ENCODE data around the gene LSM3.
"Not testable (repeated sequence)": the region's sequence is repeated elsewhere in the genome, so short reads cannot be mapped to it uniquely, and the experiment has no call there.

Gene LSM3

DNA sequence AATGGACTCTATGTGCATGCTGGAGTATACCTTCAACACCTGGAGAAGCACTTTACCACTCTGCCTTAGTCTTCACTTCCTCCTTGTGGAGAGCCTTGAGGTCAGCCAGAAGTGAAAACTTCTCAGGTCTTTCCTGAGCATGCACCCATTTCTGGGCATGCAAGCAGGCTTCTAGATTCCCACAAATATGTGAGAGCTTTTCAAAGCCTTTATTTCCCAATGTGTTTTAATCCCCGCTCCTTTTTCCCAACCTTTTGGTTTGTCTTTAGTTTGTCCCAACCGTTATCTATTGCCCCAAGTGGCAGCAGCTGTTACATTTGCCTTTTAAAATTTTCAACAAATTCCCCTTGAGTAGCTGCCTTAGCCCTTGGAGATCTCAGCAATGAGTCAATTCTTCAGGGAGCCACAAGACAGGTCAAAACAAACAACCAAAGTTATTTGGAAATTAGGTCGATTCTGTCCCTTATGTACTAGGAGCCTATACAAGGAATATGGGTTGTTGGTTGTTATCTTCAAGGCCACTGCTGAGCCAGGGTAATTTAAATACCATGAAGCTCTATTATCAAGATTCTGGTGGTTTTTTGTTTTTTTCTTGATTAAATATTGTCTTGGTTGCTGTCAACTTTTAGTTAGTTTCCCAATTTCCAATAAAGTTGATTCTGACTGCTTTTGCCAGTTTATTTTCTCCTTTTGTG lies 44.4 kb downstream of the LSM3 start:
- DNase-seq = no peak

DNA sequence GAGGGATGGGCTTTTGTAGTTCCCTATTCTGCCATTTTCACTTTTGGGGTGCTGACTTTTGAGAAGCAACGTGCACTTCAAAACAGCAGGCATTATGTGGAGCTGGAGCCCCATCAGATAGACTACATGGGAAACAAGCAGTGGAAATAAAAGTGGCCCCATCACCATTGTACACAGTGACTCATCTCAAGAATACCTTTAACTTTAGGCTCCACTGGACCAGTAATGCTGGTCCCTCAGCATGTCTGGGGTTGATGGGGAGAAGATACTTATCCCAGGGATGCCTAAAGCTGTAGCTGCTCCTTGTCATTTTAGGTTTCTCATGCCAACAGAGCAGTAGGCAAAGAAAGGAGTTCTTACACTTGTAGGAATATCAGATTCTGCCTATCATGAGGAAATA lies 45.0 kb downstream of the LSM3 start:
- no peak for DNase-seq

DNA sequence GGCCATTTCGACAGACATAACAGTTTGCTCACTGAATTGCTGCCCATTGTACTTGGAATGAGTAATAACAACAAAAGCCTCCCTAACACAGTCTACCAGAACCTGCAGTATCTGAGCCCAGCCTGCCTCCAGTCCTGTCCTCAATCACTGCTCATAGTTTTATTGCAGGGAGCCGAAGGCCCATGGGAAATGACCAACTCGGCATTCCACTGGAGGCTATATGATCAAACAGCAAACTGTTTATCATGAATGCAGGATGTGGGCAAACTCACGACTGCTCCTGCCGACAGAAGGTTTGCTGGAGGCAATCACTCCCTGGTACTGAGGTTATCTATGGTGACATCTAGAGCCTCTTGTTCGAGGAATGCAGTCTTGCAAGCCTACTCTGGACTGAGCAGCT lies 46.3 kb downstream of the LSM3 start:
- DNase-seq = no peak

DNA sequence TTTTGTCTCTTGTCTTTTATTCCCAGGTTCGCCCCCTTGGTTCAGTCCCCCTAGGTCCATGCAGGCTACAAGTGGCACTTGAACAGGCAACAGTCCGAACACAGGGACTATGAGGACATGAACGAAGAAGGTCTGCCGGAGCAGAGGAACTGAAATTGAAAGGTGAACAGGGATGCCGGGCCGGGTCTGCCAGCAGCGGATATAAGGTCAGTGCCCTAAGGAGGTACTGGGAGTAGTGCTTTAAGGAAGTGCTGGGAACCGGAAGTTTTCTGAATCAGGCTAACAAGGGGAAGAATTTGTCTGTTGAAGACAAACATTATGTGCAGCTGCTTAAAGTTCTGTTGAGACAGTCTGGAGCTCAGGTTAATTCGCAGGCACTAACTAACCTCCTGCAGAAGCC lies 46.8 kb downstream of the LSM3 start:
- no peak for DNase-seq

DNA sequence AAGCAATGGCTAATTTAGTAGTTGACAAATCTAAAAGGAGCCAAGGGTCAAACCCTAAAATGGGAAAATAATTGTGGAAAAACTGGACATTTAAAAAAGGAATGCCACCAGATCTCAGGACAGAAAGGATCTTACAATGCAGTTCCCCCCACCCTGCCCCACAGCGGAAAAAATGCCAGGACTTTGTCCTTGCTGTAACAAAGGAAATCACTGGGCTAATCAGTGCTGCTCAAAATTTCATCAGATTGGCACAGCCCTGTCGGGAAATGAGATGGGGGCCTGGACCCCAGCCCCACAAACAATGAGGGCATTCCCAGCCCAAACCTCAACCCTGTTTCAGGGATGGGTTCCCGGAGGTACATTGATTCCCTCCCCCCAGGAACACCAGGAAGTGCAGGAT lies 47.7 kb downstream of the LSM3 start:
- not testable (repeated sequence) for DNase-seq

DNA sequence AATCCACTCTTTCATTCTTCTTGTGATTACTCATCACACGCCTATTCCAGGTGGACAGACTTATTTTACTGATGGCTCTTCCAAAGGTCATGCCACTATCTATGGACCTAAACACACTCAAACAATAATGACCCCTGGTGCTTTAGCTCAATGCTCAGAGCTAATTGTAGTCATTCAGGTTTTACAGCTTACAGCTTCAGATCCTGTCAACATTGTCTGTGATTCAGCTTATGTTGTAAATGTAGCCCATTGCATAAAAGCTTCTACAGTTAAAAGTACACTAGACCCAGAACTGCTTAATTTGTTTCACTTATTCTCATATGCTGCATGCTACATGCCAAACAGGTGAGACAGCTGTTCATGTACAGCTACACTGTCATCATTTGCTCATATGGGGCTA lies 49.2 kb downstream of the LSM3 start:
- DNase-seq = no peak

DNA sequence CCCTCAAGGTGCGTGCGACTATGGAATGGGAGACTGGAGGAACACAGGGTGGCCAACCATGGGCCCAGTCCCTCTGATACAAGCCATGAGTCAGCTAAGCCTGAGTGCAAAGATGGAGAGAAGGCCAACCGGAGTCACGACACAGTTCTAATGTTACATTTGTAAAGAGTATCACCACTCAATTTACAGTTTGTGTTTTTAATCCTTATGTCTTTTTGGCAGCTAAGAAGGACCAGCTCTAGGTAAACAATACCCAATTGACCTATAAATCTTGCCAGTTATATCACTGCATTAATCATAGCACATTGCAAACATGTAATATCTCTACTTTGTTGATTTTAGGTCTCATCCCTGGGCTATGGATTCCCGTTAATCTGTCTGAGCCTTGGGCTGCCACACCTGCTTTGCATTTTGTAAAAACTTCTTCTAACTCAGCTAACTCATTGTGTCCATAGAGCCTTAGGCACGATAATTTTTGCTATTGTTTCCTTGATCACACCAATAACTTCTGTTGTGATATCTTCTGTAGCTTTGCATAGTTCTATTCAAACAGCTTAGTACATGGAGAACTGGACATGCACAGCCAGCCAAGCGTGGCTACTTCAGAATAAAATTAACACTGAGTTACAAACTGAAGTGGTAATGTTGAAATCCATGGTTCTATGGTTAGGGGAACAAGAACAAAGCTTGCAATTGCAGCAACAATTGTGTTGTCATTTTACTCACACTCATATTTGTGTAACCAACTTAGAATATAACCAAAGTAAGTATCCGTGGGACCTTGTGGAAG lies 50.3 kb downstream of the LSM3 start:
- no peak for DNase-seq

DNA sequence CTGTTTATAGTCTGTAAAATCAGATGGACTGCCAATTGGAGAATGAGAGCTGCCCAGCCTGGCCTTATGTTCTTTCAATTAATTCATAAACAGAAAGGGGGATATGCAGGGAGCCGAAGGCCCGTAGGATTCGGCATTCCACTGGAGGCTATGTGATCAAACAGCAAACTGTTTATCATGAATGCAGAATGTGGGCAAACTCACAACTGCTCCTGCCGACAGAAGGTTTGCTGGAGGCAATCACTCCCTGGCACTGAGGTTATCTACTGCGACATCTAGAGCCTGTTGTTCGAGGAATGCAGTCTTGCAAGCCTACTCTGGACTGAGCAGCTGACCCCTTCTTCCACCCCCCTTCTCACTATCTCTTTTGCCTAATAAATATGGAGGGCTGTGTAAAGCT lies 51.1 kb downstream of the LSM3 start:
- DNase-seq = not testable (repeated sequence)

DNA sequence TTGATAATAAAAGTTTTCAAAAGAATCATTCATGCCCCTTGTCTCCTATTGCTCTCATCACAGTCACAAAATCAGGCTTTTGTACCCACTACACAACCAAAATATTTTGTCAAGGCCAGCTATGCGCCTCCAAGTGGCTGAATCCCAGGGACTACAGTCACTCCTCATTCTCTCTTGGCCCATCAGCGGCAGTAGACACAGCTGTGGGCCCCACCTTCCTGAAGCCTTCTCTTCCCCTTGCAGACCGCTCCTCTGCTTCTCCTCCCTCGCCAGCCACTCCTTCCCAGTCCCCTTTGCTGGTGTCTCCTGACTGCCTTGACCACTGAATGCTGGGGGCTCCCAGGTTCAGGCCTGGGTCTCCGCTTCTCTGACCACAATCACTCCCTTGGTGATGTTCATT lies 52.1 kb downstream of the LSM3 start:
- DNase-seq = no peak

DNA sequence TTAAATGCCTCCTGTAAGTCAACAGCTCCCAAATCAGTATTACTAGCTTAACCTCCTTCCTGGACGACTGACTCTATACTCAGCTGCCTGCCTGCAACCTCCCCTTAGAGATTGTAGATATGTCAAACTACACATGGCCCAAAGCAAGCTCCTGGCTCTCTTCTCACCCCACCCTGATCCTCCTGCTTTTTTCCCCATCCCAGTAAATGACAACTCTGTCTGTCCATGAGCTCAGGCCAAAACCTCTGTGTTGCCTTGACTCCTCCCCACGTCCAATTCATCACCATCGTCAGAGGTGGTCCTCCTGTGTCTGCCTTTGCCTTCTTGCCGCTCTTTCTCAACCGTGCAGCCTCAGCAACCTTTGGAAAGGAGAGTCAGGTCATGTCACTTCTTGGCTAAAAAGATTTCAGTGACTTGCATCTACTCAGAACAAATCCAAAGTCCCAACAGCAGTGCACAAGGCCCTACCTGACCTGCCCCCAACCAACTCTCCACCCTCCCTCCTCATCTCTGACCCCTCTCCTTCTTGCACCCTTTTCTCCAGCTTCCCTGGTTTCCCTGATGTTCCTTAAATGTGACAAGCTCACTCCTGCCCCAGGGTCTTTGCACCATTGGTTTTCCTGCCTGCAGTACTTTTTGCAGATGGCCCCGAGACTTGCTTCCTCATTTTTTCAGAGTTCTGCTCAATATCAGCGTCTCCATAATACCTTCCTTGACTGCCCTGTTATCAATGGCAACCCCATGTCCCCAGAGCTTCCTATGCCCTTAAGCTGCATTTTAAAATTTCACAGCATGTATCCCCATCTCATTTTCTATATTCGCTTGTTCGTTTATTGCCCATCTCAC lies 52.8 kb downstream of the LSM3 start:
- no peak for DNase-seq

DNA sequence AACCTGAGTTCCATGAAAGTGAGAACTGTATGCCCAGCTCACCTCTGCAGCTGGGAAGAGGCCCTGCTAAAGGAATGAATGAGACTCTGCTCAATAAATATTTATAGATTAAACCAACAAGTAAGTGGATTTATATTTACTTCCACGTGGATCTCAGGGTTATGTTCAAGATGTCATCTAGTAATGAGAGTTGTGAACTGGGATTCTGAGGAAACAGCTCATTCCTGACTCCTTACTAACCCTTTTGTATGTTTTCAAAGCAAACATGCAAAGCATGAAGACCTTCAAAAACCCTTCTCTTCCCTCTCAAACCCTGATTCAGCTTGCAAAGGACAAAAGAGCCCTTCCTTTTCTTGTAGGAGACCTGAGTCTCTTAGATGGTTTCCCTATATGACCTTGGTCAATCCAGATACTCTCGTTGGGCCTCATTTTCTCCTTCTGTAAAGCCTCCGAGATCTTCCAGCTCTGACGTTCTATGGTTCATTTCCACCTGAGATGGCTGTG lies 53.4 kb downstream of the LSM3 start:
- no peak for DNase-seq

DNA sequence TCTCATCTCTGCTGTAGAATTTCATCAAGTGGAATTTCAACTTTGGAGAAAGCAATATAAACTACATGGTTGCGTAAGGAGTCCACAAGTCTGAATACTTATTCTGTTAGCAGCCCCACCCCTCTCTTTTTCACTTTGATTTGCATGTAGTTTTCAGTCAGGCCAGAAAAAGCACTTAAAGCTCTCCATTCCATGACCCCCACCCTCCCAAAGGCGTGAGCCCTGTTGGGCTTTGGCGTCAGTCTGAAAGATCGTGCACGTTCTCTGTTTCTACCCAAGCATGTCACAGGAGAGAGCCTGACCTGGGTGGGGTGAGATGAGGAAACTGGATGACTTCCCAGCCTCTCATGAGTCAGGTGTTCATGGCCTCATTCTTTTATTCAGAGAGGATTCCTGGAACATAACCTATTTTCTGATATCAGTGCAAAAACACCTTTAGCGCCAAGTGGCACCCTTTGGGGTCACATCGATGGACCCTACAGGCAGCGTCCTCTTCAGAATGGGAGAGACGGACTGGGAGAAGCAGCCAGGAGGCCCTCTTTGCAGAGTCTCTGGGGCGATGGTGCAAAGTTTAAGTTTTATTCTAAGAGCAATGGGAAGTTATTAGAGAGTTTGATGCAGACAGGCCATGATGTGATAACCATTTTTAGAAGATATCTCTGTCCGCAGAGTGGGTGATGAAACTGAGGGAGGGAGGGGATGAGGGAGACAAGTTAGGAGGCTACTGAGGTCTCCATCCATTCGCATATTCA lies 55.8 kb downstream of the LSM3 start:
- no peak for DNase-seq

DNA sequence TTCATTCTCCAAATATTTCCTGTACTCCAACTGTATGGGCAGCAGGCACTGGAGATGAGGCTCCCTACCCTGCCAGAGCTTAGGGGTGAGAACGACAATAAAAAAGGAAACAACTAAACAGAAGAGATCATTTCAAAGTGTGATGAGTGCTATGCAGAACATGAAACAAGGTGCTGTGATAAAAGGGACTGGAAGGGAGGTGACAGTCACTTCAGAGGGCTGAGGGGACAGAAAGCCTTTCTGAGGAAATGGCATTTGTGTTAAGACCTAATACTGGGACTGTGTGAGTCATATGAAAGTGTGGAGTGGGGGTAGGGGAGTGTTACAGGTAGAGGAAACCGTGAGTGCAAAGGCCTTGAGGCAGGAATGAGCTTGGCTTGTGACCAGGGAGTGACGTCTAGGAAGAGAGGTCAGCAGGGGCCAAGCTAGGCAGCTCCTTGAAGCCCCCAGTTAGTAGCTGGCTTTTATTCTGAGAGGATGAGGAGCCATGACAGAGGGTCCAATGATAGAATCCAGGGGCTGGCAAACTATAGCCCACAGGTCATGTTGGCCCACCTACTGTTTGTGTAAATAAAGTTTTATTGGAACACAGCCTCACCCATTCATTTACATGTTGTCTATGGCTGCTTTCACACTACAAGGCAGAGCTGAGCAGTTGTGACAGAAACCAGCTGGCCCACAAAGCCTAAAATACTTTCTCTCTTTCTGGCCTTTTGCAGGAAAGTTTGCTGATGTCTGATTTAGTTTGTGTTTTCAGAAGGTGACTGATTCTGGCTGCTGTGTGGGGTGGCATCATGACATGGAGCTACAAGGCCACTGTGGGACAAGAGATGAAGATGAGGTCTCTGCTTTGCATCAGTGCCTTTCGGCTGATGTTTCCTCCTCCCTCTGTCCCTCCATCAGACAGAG lies 56.6 kb downstream of the LSM3 start:
- no peak for DNase-seq

DNA sequence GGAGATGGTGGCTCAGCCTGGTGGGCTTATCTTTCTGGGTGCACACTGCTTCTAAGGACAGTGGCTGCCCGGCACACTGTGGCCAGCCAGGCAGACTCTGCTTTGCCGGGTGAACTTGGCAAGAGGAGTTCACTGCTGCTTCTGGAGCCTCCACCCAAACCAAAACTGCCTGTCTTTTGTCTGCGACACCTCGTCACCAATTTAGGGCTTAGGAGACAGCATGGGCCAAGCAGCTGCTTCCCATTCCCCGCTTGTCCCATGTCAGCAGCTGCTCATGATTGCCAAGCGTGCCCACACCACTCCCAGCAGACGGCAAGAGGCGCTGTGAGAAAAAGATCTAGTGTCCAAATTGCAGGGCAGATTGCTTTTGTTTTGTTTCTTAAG lies 57.3 kb downstream of the LSM3 start:
- DNase-seq = no peak

DNA sequence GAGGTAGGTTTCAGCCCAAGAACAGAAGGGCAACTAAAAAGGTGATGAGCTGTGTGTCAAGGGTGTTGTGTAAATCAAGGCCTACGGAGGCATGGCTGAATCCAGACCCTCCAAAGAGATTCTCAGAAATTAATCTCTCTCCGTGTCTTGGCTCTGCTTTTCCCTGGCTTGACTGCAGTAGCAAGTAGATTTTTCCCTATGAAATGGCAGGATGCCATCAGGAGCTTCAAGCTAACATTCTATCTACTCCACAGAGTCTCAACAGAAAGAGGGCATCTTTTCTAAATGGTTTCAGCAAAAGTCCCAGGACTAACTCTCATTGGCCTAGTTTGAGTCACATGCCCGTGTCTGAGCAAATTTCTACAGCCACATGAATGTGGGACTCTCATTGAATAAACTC lies 58.3 kb downstream of the LSM3 start:
- DNase-seq = no peak

DNA sequence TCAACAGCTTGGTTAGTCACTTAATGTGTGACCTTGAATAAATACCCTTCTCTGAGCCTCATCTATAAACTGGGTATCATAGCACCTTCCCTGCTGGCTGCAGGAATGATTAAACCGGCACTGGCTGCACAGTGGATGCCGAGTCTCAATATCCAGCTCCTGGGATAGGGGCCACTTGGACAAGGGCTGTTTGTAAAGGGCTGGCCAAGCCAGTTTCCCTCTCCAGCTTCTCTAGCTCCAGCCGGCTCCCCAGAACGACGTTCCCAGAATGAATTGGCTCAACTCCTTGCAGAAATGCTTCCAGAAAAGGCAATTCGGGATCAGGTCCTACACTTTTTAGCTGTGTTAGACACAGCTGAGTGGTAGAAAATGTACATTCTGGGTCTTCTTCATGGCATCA lies 58.8 kb downstream of the LSM3 start:
- DNase-seq = no peak

DNA sequence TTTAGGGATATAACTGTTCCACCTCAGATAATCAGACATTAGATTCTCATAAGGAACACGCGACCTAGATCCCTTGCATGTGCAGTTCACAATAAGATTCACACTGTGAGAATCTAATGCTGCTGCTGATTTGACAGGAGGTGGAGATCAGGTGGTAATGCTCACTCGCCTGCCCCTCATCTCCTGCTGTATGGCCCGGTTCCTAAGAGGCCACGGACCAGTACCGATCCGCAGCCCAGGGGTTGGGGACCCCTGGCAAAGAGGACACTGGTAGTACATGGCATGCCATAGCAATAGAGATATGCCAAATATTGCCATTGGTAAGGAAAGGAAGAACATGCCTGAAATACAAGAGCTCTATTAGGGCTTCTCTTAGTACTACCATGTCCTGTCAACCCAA lies 59.7 kb downstream of the LSM3 start:
- DNase-seq = no peak

DNA sequence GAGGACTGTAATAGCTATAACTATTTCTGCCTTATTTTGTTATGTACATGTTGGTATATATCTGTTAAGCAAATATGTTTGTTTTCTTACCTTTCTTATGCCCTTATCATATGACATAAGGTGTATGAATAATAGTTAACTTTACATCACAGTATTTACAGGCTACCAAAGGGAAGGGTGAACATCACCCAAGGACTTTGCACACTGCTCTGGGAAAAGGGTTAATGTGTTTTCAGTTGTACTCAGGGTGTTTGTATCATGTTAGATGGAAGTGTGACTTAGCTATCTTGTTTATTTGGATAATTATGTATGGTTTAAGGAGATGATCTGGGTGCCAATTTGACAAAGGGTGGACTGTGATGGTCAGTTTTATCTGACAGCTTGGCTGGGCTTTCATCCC lies 60.3 kb downstream of the LSM3 start:
- DNase-seq = no peak

DNA sequence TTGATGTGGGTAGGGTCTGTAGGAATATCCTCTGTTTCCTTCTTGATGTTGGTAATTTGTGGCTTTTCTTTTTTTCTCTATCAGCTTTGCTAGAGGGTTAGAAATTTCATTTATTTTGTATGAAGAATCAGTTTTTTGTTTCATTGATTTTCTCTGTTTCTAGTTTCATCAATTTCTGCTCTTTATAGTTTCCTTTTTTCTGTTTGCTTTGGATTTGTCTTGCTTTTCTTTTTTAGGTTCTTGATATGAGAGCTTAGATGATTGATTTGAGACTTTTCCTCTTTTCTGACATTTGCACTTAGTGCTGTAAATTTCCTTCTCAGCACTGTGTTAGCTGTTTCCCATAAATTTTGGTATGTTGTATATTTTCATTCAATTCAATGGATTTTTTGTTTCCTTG lies 61.3 kb downstream of the LSM3 start:
- no peak for DNase-seq

DNA sequence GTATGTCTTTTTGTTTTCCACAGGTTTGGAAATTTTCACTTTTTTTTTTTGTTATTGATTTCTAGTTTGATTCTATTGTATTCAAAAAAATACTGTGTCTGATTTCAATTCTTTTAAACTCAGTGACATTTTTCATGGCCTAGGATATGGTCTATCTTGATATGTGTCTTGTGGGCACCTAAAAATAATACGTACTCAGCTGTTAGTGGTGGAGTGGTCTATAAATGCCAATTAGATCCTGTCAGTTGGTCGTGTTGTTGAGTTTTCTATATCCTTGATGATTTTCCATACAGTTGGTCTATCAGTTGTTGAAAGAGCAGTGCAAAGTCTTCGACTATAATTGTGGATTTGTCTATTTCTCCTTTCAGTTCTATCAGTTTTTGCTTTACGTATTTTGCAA lies 61.7 kb downstream of the LSM3 start:
- DNase-seq = no peak

DNA sequence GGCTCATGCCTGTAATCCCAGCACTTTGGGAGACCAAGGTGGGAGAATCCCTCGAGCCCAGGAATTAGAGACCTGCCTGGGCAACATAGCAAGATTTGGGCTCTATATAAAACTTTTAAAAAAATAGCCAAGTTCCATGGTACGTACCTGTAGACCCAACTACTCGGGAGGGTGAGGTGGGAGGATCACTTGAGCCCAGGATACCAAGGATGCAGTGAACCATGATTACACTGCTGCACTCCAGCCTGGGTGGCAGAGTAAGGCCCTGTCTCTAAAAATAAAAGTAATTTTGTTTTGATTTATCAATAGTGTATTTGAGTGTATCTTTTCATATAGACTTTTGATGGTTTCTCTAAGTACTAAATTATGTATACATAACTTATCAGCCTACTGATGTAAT lies 63.1 kb downstream of the LSM3 start:
- no peak for DNase-seq

All from NCI-H1694 (cell line).